ENCODE results near the gene ADCY5.

Gene ADCY5

GRCh38 chr3:123357275-123357674 lies 91.6 kb downstream of the ADCY5 start:
- Histone ChIP-seq H3K36me3 (ENCODE audit: low read depth) (no peaks in the 10 kb centered on the region), H3K9me3 (ENCODE audit: severe bottlenecking) (no peaks in the 10 kb centered on the region), H3K27ac (ENCODE audit: poor library complexity, severe bottlenecking) (no peak overlapping the region), H3K4me1 (ENCODE audit: insufficient read depth, poor library complexity, severe bottlenecking) (no peaks in the 10 kb centered on the region), H3K4me3 (ENCODE audit: severe bottlenecking) (no peak overlapping the region), H3K27me3 (ENCODE audit: insufficient read depth, poor library complexity, severe bottlenecking) (peaks cover 5% of the 10 kb centered on the region)
- DNase-seq (ENCODE audit: low spot score) = no peak
- no peak for ATAC-seq (ENCODE audit: low read depth)
- TF ChIP-seq, protein P1, sequence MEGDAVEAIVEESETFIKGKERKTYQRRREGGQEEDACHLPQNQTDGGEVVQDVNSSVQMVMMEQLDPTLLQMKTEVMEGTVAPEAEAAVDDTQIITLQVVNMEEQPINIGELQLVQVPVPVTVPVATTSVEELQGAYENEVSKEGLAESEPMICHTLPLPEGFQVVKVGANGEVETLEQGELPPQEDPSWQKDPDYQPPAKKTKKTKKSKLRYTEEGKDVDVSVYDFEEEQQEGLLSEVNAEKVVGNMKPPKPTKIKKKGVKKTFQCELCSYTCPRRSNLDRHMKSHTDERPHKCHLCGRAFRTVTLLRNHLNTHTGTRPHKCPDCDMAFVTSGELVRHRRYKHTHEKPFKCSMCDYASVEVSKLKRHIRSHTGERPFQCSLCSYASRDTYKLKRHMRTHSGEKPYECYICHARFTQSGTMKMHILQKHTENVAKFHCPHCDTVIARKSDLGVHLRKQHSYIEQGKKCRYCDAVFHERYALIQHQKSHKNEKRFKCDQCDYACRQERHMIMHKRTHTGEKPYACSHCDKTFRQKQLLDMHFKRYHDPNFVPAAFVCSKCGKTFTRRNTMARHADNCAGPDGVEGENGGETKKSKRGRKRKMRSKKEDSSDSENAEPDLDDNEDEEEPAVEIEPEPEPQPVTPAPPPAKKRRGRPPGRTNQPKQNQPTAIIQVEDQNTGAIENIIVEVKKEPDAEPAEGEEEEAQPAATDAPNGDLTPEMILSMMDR (IDR thresholded peaks at IDR 0.05; ENCODE audit: poor library complexity, severe bottlenecking) = no peak

DNA sequence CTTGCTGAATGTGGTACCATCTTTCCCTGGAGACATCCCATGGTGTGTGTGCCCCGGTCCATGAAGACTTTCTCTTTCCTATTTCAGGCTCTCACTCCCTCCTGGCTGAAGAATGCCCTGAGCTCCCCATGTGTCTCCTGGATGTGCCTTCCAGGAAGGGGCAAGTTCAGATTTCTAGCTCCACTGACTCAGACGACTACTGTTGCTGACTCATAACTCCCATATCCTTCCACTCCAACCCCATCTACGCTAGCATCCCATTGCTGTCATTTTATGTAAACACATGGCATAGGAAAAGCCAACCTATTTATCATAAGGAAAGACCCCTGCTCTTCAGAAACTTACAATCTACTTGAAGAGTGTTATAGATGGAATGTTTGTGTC lies 95.0 kb downstream of the ADCY5 start:
- H3K27ac ChIP-seq (ENCODE audit: poor library complexity, severe bottlenecking) = no peak overlapping the region
- TF ChIP-seq, protein P1 (IDR thresholded peaks at IDR 0.05; ENCODE audit: poor library complexity, severe bottlenecking) = no peak
- H3K9me3 ChIP-seq (ENCODE audit: severe bottlenecking) = no peaks in the 10 kb centered on the region
- no peak overlapping the region for H3K4me3 ChIP-seq (ENCODE audit: severe bottlenecking)
- ATAC-seq (ENCODE audit: low read depth) (no peak), DNase-seq (ENCODE audit: low spot score) (no peak)
- H3K36me3 ChIP-seq (ENCODE audit: low read depth) = no peaks in the 10 kb centered on the region
- no peaks in the 10 kb centered on the region for H3K27me3 ChIP-seq (ENCODE audit: insufficient read depth, poor library complexity, severe bottlenecking)
- no peaks in the 10 kb centered on the region for H3K4me1 ChIP-seq (ENCODE audit: insufficient read depth, poor library complexity, severe bottlenecking)

GRCh38 chr3:123353227-123353849 lies 95.6 kb downstream of the ADCY5 start:
- H3K9me3 ChIP-seq (ENCODE audit: severe bottlenecking) = no peaks in the 10 kb centered on the region
- no peaks in the 10 kb centered on the region for H3K4me1 ChIP-seq (ENCODE audit: insufficient read depth, poor library complexity, severe bottlenecking)
- TF ChIP-seq, protein P1 (IDR thresholded peaks at IDR 0.05; ENCODE audit: poor library complexity, severe bottlenecking) = no peak
- no peak overlapping the region for H3K4me3 ChIP-seq (ENCODE audit: severe bottlenecking)
- H3K27ac ChIP-seq (ENCODE audit: poor library complexity, severe bottlenecking) = no peak overlapping the region
- DNase-seq (ENCODE audit: low spot score) (peak; percentile 18), ATAC-seq (ENCODE audit: low read depth) (no peak)
- no peaks in the 10 kb centered on the region for H3K36me3 ChIP-seq (ENCODE audit: low read depth)
- H3K27me3 ChIP-seq (ENCODE audit: insufficient read depth, poor library complexity, severe bottlenecking) = no peaks in the 10 kb centered on the region

- ATAC-seq (ENCODE audit: low read depth) = no peak
Observed at GRCh38 chr3:123352134-123352554, 96.7 kb downstream of the ADCY5 start.

GRCh38 chr3:123351501-123351900 lies 97.4 kb downstream of the ADCY5 start:
- H3K4me3 ChIP-seq (ENCODE audit: severe bottlenecking) = no peak overlapping the region
- ATAC-seq (ENCODE audit: low read depth) (no peak), DNase-seq (ENCODE audit: low spot score) (peak; percentile 19)
- no peak overlapping the region for H3K27ac ChIP-seq (ENCODE audit: poor library complexity, severe bottlenecking)
- no peaks in the 10 kb centered on the region for H3K36me3 ChIP-seq (ENCODE audit: low read depth)
- TF ChIP-seq, protein P1 (IDR thresholded peaks at IDR 0.05; ENCODE audit: poor library complexity, severe bottlenecking) = no peak
- no peaks in the 10 kb centered on the region for H3K27me3 ChIP-seq (ENCODE audit: insufficient read depth, poor library complexity, severe bottlenecking)
- no peaks in the 10 kb centered on the region for H3K9me3 ChIP-seq (ENCODE audit: severe bottlenecking)
- H3K4me1 ChIP-seq (ENCODE audit: insufficient read depth, poor library complexity, severe bottlenecking) = no peaks in the 10 kb centered on the region

More at GRCh38 chr3:123352134-123352554, 96.7 kb downstream of the ADCY5 start:
- Histone ChIP-seq H3K27me3 (ENCODE audit: insufficient read depth, poor library complexity, severe bottlenecking) (no peaks in the 10 kb centered on the region), H3K36me3 (ENCODE audit: low read depth) (no peaks in the 10 kb centered on the region), H3K4me1 (ENCODE audit: insufficient read depth, poor library complexity, severe bottlenecking) (no peaks in the 10 kb centered on the region), H3K4me3 (ENCODE audit: severe bottlenecking) (no peak overlapping the region), H3K27ac (ENCODE audit: poor library complexity, severe bottlenecking) (no peak overlapping the region), H3K9me3 (ENCODE audit: severe bottlenecking) (no peaks in the 10 kb centered on the region)
- DNase-seq (ENCODE audit: low spot score) = peak; percentile 23
- TF ChIP-seq, protein P1 (IDR thresholded peaks at IDR 0.05; ENCODE audit: poor library complexity, severe bottlenecking) = no peak
